Measurements from ENCODE around the gene CD180.

DNA sequence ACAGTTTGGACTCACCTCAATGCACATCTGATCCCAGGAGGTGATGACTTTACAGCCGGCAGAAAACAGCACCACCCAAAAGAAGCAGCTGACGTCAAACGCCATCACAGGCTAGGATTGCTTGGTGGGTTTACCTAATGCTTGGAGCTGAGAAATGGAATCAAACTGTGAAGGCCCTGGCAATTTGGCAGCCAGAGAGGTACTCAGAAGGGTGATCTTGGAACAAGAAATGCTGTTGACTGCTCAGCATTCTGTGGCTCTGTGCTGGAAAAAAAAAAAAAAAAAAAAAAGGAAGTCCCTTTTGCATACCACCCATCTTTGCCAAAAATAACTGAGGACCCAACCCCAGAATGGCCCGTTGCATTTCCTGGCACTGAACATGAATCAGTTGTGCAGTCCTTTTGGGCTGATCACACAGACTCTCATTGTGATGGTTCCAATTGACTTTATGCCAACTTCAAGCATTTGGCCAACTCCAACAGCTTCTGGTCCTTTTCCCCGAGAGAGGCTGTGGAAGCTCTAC, at the start of gene CD180:
- no peak for TF ChIP-seq CTCF (IDR thresholded peaks at IDR 0.05; ENCODE audit: extremely low read depth in 1 of 2, insufficient read depth in 1 of 2, low read depth in 1 of 2, low read length in 2 of 2)
- no peak for TF ChIP-seq POLR2A (IDR thresholded peaks at IDR 0.05; ENCODE audit: low read depth, low read length)
- no peak for TF ChIP-seq JUN (IDR thresholded peaks at IDR 0.05; ENCODE audit: borderline replicate concordance, insufficient read depth, insufficient read length, low read depth)
- TF ChIP-seq, protein P1, sequence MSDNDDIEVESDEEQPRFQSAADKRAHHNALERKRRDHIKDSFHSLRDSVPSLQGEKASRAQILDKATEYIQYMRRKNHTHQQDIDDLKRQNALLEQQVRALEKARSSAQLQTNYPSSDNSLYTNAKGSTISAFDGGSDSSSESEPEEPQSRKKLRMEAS (IDR thresholded peaks at IDR 0.05; ENCODE audit: insufficient read depth, insufficient read length): no peak
- TF ChIP-seq POLR2AphosphoS5 (IDR thresholded peaks at IDR 0.05; ENCODE audit: insufficient read depth, low read depth, low read length): no peak
- no peak for TF ChIP-seq EZH2 (IDR thresholded peaks at IDR 0.05; ENCODE audit: borderline replicate concordance, low read depth, low read length, severe bottlenecking)
- TF ChIP-seq MYC (IDR thresholded peaks at IDR 0.05; ENCODE audit: low read depth, low read length): no peak
